K562 (cell line): ENCODE measurements around the gene SLC7A14. TPM values are rescaled to one million over a fixed set of nuclear protein-coding genes. Genes with fewer than 3 reads are reported as not detected.
A peak's percentile ranks its signal among the peaks of the same experiment; 100 is the strongest.

Experiments used
- ATAC-seq: fragments of 200-7000 bp; cut with Tn5 transposase; 3 replicates; pipeline ENCODE4 v1.9.1; 2020; ENCODE audit warnings: moderate library complexity
- BruUV-seq: library from RNA; stranded (reverse); fragments of 400-500 nt; replicated peaks from 2 replicates; lab custom pipeline; 2021; lab: Mats Ljungman, UMichigan
- CTCF ChIA-PET: fragments of 300-600 bp; formaldehyde crosslinking; extraction: SDS; loops from one replicate; lab custom pipeline; 2021; ENCODE audit warnings: low intra/inter-chr PET ratio; lab: Yijun Ruan, JAX
- POLR2A ChIA-PET: fragments of 300-600, 350-650 bp; sonication (Branson Sonifier 250); formaldehyde crosslinking; extraction: SDS; loops from one replicate; lab custom pipeline; 2021; ENCODE audit warnings: antibody characterized with exemption, inconsistent platforms; lab: Yijun Ruan, JAX
- DNase-seq, 4 experiments: peaks; one replicate each; pipeline versions ENCODE4 v3.0.0 to v3.0.0-alpha.2; 2011 to 2018; ENCODE audit warnings: low spot score in 3 of 4, mixed read lengths in 3 of 4; ENCODE audit errors: extremely low read depth in 1 of 4
- FAIRE-seq: peaks from 2 replicates; lab custom pipeline; 2011; peaks lifted over from hg19 to GRCh38; lab: Jason Lieb, UNC
- H2AFZ ChIP-seq: 2 replicates; pipeline ENCODE4 v1.6.0; 2011; ENCODE audit warnings: low read depth, low read length, control low read depth, inconsistent platforms
- H3K27ac ChIP-seq: fragments of 200-600 bp; 3 replicates; pipeline ENCODE4 v1.8.0; 2011; ENCODE audit warnings: low read depth, mild to moderate bottlenecking, control low read depth, inconsistent platforms, low read length, moderate library complexity, mixed read lengths; ENCODE audit errors: extremely low read depth
- H3K27me3 ChIP-seq, 2 experiments: fragments of 300-600 bp in 1 of 2; 2 replicates in 1 of 2; 3 replicates in 1 of 2; pipeline versions ENCODE4 v1.6.0 to v1.8.0; 2011; ENCODE audit warnings: inconsistent platforms in 2 of 2, low read length in 2 of 2, mild to moderate bottlenecking in 1 of 2, mixed read lengths in 1 of 2, moderate library complexity in 1 of 2; ENCODE audit not compliant: control insufficient read depth in 2 of 2, insufficient read depth in 2 of 2
- H3K36me3 ChIP-seq: fragments of 300-600 bp; 3 replicates; pipeline ENCODE4 v1.8.0; 2011; ENCODE audit warnings: mild to moderate bottlenecking, low read length, inconsistent platforms; ENCODE audit not compliant: control insufficient read depth, insufficient read depth
- H3K4me1 ChIP-seq, 2 experiments: fragments of 200-600 bp in 1 of 2; replicated peaks in 1 of 2; 2 replicates in 1 of 2; 3 replicates in 1 of 2; pipeline versions ENCODE4 v1.5.1 to v1.8.0; 2011; ENCODE audit warnings: inconsistent platforms in 2 of 2, low read length in 2 of 2, mild to moderate bottlenecking in 1 of 2, mixed read lengths in 1 of 2, moderate library complexity in 1 of 2; ENCODE audit not compliant: control insufficient read depth in 2 of 2, insufficient read depth in 2 of 2
- H3K4me2 ChIP-seq: 2 replicates; pipeline ENCODE4 v1.6.1; 2011; ENCODE audit warnings: low read length, control low read depth, inconsistent platforms, mixed read lengths; ENCODE audit not compliant: insufficient read depth
- H3K4me3 ChIP-seq: fragments of 200-600 bp; sonication (generic), shearing (Covaris generic); 2 replicates; pipeline ENCODE4 v1.5.1; 2016; ENCODE audit warnings: control low read depth, inconsistent platforms
- H3K79me2 ChIP-seq: fragments of 200-600 bp; 3 replicates; pipeline ENCODE4 v1.8.0; 2011; ENCODE audit warnings: low read length, inconsistent platforms; ENCODE audit not compliant: control insufficient read depth, insufficient read depth
- H3K9ac ChIP-seq, 2 experiments: 2 replicates each; pipeline versions ENCODE4 v1.6.0 to v1.6.1; 2011; ENCODE audit warnings: low read depth in 2 of 2, low read length in 2 of 2, control low read depth in 1 of 2, inconsistent platforms in 1 of 2, mild to moderate bottlenecking in 1 of 2, mixed read lengths in 1 of 2; ENCODE audit not compliant: insufficient read depth in 1 of 2
- H3K9me1 ChIP-seq: one replicate; pipeline ENCODE4 v1.6.0; 2011; ENCODE audit warnings: inconsistent platforms, mild to moderate bottlenecking, low read length, moderate library complexity; ENCODE audit not compliant: control insufficient read depth, insufficient read depth
- H3K9me3 ChIP-seq: replicated peaks from 2 replicates; pipeline ENCODE4 v1.5.1; 2011; ENCODE audit warnings: low read depth, low read length, inconsistent platforms; ENCODE audit not compliant: control insufficient read depth, insufficient read depth
- H4K20me1 ChIP-seq: replicated peaks from 2 replicates; pipeline ENCODE4 v1.6.1; 2011; ENCODE audit warnings: low read length, inconsistent platforms, mixed read lengths; ENCODE audit not compliant: control insufficient read depth, insufficient read depth
- BRF1 ChIP-seq: IDR thresholded peaks from 3 replicates; pipeline ENCODE4 v1.6.1; 2011; ENCODE audit warnings: borderline replicate concordance, mild to moderate bottlenecking; ENCODE audit not compliant: insufficient read length; ENCODE audit errors: extremely low read depth
- CBFA2T2 ChIP-seq: fragments of 450-650 bp; conservative IDR thresholded peaks from 2 replicates; pipeline ENCODE4 v1.6.1; 2017; ENCODE audit warnings: mild to moderate bottlenecking
- CBFA2T3 ChIP-seq: fragments of 450-650 bp; IDR thresholded peaks from 2 replicates; pipeline ENCODE4 v1.6.1; 2017
- FUS ChIP-seq: fragments of 200-400 bp; formaldehyde crosslinking; optimal IDR thresholded peaks from 2 replicates; pipeline ENCODE3; 2017; ENCODE audit warnings: low read depth, low read length
- TCF3 ChIP-seq: sonication (generic); formaldehyde crosslinking; IDR thresholded peaks from 2 replicates; pipeline ENCODE4 v1.4.0; 2020; ENCODE audit warnings: mild to moderate bottlenecking, missing genetic modification reagents
- TCF7 ChIP-seq: sonication (generic); IDR thresholded peaks from 2 replicates; pipeline ENCODE4 v1.6.1; 2016; ENCODE audit warnings: antibody characterized with exemption, borderline replicate concordance
- ZFP30 ChIP-seq: fragments of 250-450 bp; sonication (Bioruptor Pico); IDR thresholded peaks from 2 replicates; pipeline ENCODE4 v1.8.0; 2022; ENCODE audit warnings: moderate library complexity, mild to moderate bottlenecking, inconsistent platforms, borderline replicate concordance
- ZNF444 ChIP-seq: fragments of 250-450 bp; sonication (Bioruptor Pico); IDR thresholded peaks from 2 replicates; pipeline ENCODE4 v1.4.0; 2020; ENCODE audit warnings: mild to moderate bottlenecking, moderate library complexity
- WGBS: fragments of 100-300 bp; shearing (Covaris generic); methylation state at CpG from one replicate; pipeline ENCODE4 v1.1.6; 2016; ENCODE audit warnings: low coverage, mixed read lengths; ENCODE audit not compliant: insufficient coverage; ENCODE audit errors: missing lambda C conversion rate; 5-methylcytosine and 5-hydroxymethylcytosine counted together
- in situ Hi-C: fragments of 300-500 bp; cut with MboI; formaldehyde crosslinking; loops from 4 replicates; pipeline ENCODE4 v1.15.0; 2018; ENCODE audit warnings: inconsistent platforms, mixed read lengths
- intact Hi-C: fragments of 100-400 bp; cut with micrococcal nuclease; formaldehyde crosslinking; loops from 2 replicates; pipeline ENCODE4 v1.14.2; 2022
- polyA plus RNA-seq, 8 experiments: library from polyadenylated mRNA; depleted of rRNA in 4 of 8; stranded (reverse) in 5 of 8; unstranded in 3 of 8; fragments of >200 nt; fragmentation: Nextera tagmentation in 2 of 8; fragmentation: Illumina TruSeq in 1 of 8; extraction: Ambion mirVana in 2 of 8; extraction: Trizol in 1 of 8; gene quantifications; 2 replicates each; pipeline versions ENCODE4 v1.2.1 to v1.2.3, GENCODE V29; 2011 to 2014; ENCODE audit warnings: inconsistent platforms in 1 of 8, missing spikeins in 1 of 8
- total RNA-seq, 7 experiments: library from RNA; depleted of rRNA in 6 of 7; stranded (reverse); fragments of >200 nt in 6 of 7; fragmentation: Illumina TruSeq in 2 of 7; extraction: Trizol in 2 of 7; gene quantifications; 2 replicates each; pipeline versions ENCODE4 v1.2.1 to v1.2.3, GENCODE V29; 2011 to 2021; ENCODE audit warnings: low replicate concordance in 1 of 7
- TF ChIP-seq, protein P1 (sequence below): fragments of 450-650 bp; formaldehyde crosslinking; IDR thresholded peaks from 2 replicates; pipeline ENCODE4 v1.4.0; 2020; ENCODE audit warnings: mild to moderate bottlenecking, moderate library complexity
- TF ChIP-seq, protein P2 (sequence below), 2 experiments: fragments of 200-800 bp in 1 of 2; sonication (Bioruptor generic) in 1 of 2; sonication (generic) in 1 of 2; formaldehyde crosslinking in 1 of 2; IDR thresholded peaks in 1 of 2; conservative IDR thresholded peaks in 1 of 2; 2 replicates each; pipeline versions ENCODE4 v1.5.0 to v1.6.1; 2016 to 2020; ENCODE audit warnings: missing compliant biosample characterization in 1 of 2, missing genetic modification characterization in 1 of 2, missing genetic modification reagents in 1 of 2
- TF ChIP-seq, protein P3 (sequence below): fragments of 450-650 bp; formaldehyde crosslinking; IDR thresholded peaks from 2 replicates; pipeline ENCODE4 v1.4.0; 2022; ENCODE audit warnings: mild to moderate bottlenecking, moderate library complexity

Gene SLC7A14
- total and polyA plus RNA-seq, 9 of the 15 experiments (the other 6 are each of a cell fraction or from before 2014, with no cell fraction given) = not detected

DNA sequence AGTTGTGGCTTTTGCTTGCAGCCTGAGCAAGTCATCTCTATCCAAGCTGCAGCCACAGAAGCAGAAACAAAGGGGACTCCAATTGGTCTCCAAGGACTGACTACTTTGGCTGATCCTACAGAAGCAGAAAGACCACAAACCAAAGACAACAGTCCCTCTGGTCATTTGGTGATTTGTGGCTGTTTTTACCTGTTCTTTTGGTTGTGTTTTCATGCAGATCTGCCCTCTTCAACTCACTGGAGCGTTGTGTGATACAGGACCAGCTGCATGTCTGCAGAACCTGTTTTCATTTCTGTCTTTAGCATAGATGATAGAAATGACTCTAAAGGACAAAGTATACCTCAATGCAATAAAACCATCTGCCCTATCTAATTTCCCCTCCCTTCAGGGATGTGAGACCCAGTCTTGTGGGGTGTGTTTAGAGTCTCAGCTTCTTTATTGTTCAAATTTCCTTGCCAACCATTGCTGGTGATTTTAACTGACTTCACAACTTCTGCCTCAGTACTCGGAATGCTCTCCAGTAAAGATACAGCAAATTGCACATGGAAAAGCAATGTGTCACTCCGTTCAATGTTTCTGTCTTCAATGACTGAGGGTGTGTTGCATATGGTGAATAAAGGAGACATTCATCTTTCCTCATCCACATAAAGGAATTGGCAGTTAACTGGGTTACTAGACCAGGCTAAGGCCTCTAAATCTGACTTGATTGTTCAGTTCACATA is 48.9 kb upstream of the SLC7A14 start (continued):
- TF ChIP-seq, protein P1, sequence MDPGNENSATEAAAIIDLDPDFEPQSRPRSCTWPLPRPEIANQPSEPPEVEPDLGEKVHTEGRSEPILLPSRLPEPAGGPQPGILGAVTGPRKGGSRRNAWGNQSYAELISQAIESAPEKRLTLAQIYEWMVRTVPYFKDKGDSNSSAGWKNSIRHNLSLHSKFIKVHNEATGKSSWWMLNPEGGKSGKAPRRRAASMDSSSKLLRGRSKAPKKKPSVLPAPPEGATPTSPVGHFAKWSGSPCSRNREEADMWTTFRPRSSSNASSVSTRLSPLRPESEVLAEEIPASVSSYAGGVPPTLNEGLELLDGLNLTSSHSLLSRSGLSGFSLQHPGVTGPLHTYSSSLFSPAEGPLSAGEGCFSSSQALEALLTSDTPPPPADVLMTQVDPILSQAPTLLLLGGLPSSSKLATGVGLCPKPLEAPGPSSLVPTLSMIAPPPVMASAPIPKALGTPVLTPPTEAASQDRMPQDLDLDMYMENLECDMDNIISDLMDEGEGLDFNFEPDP (CRISPR knock-in tag) = no peak
- TF ChIP-seq, protein P2, sequence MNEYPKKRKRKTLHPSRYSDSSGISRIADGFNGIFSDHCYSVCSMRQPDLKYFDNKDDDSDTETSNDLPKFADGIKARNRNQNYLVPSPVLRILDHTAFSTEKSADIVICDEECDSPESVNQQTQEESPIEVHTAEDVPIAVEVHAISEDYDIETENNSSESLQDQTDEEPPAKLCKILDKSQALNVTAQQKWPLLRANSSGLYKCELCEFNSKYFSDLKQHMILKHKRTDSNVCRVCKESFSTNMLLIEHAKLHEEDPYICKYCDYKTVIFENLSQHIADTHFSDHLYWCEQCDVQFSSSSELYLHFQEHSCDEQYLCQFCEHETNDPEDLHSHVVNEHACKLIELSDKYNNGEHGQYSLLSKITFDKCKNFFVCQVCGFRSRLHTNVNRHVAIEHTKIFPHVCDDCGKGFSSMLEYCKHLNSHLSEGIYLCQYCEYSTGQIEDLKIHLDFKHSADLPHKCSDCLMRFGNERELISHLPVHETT (CRISPR knock-in tag; conservative IDR thresholded peaks at IDR 0.05 in 1 of 2, IDR thresholded peaks at IDR 0.05 in 1 of 2) = no peak
- TF ChIP-seq ZFP30 (no peak), ZNF444 (no peak), FUS (no peak), TCF7 (no peak)

DNA sequence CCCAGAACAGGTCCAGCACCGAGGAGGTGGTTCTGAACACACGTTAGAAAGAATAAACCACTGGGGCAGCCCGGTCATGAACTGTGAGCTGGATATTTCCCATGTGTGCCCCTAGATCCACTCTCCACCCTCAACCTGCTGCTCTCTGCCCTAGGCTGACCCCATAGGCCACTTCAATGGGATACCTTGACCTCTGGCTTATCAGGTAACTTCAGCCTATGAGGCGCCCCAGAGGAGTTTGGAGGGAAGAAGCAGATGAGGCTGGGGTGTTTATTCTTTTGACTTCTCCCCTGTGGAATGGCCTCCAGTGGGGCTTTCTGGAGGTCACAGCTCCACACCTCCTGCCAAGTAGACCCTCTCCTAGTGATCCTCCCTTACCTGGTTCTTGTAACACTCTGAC is 47.7 kb upstream of the SLC7A14 start:
- ChIA-PET POLR2A (interaction anchor here (0.7 kb wide), 1 partner anchor 157 kb away, joined by 3 read pairs; no protein-coding TSS in a partner anchor), CTCF (no interaction called here)
- 23% methylated on average over 4 of the region's 4 CpGs for WGBS
- Histone ChIP-seq H3K9ac (no peak overlapping the region; a peak in 1 of 4 replicates), H3K4me2 (peak overlapping the region; percentile 34; the same call in 1 of the 2 replicates), H3K36me3 (no peaks in the 10 kb centered on the region), H3K9me1 (no peaks in the 10 kb centered on the region), H3K4me3 (no peak overlapping the region), H3K27ac (no peak overlapping the region), H2AFZ (peak overlapping the region; percentile 66), H4K20me1 (no peaks in the 10 kb centered on the region), H3K79me2 (no peaks in the 10 kb centered on the region), H3K27me3 (no peaks in the 10 kb centered on the region), H3K9me3 (no peaks in the 10 kb centered on the region), H3K4me1 (peaks cover 7 to 16% of the 10 kb centered on the region in 2 experiments; a peak in 4 of 5 replicates)
- TF ChIP-seq CBFA2T2 = 0 out of 2 replicates have a peak, but pooled peaks have one; percentile 19
- TF ChIP-seq BRF1 = no peak
- peak; percentile 79; the same call in 1 of the 2 replicates for TF ChIP-seq TCF7
- TF ChIP-seq, protein P3, sequence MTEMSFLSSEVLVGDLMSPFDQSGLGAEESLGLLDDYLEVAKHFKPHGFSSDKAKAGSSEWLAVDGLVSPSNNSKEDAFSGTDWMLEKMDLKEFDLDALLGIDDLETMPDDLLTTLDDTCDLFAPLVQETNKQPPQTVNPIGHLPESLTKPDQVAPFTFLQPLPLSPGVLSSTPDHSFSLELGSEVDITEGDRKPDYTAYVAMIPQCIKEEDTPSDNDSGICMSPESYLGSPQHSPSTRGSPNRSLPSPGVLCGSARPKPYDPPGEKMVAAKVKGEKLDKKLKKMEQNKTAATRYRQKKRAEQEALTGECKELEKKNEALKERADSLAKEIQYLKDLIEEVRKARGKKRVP = no peak
- peak; percentile 25; the same call in 1 of the 2 replicates for TF ChIP-seq TCF3 (CRISPR knock-in tag)
- peak; percentile 56 for TF ChIP-seq CBFA2T3
- DNase-seq = peak in 3 of 4 experiments; percentile 19 to 67 (median 34)
- intact Hi-C loops = no loop called here
- no peak for FAIRE-seq
- peak; percentile 78 for ATAC-seq
- in situ Hi-C loops = loop anchor here (25.0 kb wide), 1 partner anchor 954 kb away; no protein-coding TSS in a partner anchor
- BruUV-seq = no TSS peak
